Dermis blood vessel endothelial cell (primary cell): ENCODE measurements around the gene GHRHR. TPM values are rescaled to one million over a fixed set of nuclear protein-coding genes. Genes with fewer than 3 reads are reported as not detected.

Experiments used
- DNase-seq: peaks from one replicate; pipeline ENCODE4 v3.0.0; 2010
- total RNA-seq: library from RNA; depleted of rRNA; stranded (reverse); fragments of >200 nt; gene quantifications from 2 replicates; pipeline ENCODE4 v1.2.3, GENCODE V29; 2014

GHRHR gene
- total RNA-seq, 1 donor from 2014 or later = not detected

GRCh38 chr7:30986331-30986730 is 22.6 kb downstream of the GHRHR start:
- DNase-seq = no peak

- DNase-seq = no peak
Observed at GRCh38 chr7:30986738-30987137, 23.0 kb downstream of the GHRHR start.

- DNase-seq = no peak
Observed at GRCh38 chr7:30987178-30987577, 23.4 kb downstream of the GHRHR start.

GRCh38 chr7:30987936-30988335 is 24.2 kb downstream of the GHRHR start:
- no peak for DNase-seq

GRCh38 chr7:30988351-30989005 is 24.7 kb downstream of the GHRHR start:
- no peak for DNase-seq

GRCh38 chr7:30989008-30989823 is 25.5 kb downstream of the GHRHR start:
- DNase-seq = no peak

- no peak for DNase-seq
Observed at GRCh38 chr7:30989824-30990672, 26.3 kb downstream of the GHRHR start.

- no peak for DNase-seq
Observed at GRCh38 chr7:30990673-30991170, 27.0 kb downstream of the GHRHR start.

GRCh38 chr7:30992414-30992813 is 28.7 kb downstream of the GHRHR start:
- no peak for DNase-seq

- no peak for DNase-seq
Observed at GRCh38 chr7:30994206-30995100, 30.7 kb downstream of the GHRHR start.

- no peak for DNase-seq
Observed at GRCh38 chr7:30995536-30995935, 31.8 kb downstream of the GHRHR start.

GRCh38 chr7:30996256-30996655 is 32.5 kb downstream of the GHRHR start:
- DNase-seq = no peak

GRCh38 chr7:30996883-30997282 is 33.1 kb downstream of the GHRHR start:
- no peak for DNase-seq

GRCh38 chr7:30997316-30997715 is 33.6 kb downstream of the GHRHR start:
- no peak for DNase-seq

GRCh38 chr7:30998180-30998579 is 34.4 kb downstream of the GHRHR start:
- DNase-seq = no peak

GRCh38 chr7:31000161-31000693 is 36.5 kb downstream of the GHRHR start:
- no peak for DNase-seq

- DNase-seq = no peak
Observed at GRCh38 chr7:31000779-31001178, 37.0 kb downstream of the GHRHR start.

GRCh38 chr7:31002256-31002655 is 38.5 kb downstream of the GHRHR start:
- no peak for DNase-seq

GRCh38 chr7:31003097-31003496 is 39.3 kb downstream of the GHRHR start:
- DNase-seq = no peak

GRCh38 chr7:31003721-31004120 is 40.0 kb downstream of the GHRHR start:
- DNase-seq = no peak

- no peak for DNase-seq
Observed at GRCh38 chr7:31004393-31004792, 40.6 kb downstream of the GHRHR start.

- no peak for DNase-seq
Observed at GRCh38 chr7:31006857-31007256, 43.1 kb downstream of the GHRHR start.
